Measurements from ENCODE around the gene SLC13A1.
A peak's percentile ranks its signal among the peaks of the same experiment; 100 is the strongest.

DNA sequence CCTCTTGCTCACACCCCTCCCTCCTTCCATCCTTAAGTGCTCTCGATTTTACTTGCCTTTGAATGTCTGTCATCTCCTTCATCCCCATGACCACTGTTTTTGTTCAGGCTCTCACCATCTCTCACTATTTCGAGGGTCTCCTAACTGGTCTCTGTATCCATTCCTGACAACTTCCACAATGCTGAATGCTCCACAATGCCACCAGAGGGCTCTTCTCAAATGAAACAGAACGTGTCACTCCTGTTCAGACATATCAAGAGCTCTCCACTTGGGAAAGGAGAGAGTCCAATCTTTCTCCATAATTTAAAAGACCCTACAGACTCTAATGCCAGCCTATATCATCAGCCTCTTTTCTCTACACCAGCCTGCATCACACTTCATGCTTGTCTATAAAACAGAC, 9.0 kb upstream of the SLC13A1 start:
- TF ChIP-seq POLR2A (IDR thresholded peaks at IDR 0.05; ENCODE audit: low read depth) (no peak), CTCF (IDR thresholded peaks at IDR 0.05) (peak in 1 of 3 experiments; percentile 39), EP300 (IDR thresholded peaks at IDR 0.05) (no peak)

Data from esophagus muscularis mucosa (tissue), 4 donors.